ENCODE measurements around the gene ATXN7L1.

GRCh38 chr7:105779856-105780780 lies 96.3 kb downstream of the ATXN7L1 start:
- TF ChIP-seq CTCF (IDR thresholded peaks at IDR 0.05) (no peak), POLR2A (IDR thresholded peaks at IDR 0.05) (no peak)

All from esophagus squamous epithelium (tissue), 4 donors.